ENCODE data around the gene RAB44.

The RAB44 gene

GRCh38 chr6:36670271-36670670 lies 27.4 kb upstream of the RAB44 start:
- no peak for DNase-seq

DNA sequence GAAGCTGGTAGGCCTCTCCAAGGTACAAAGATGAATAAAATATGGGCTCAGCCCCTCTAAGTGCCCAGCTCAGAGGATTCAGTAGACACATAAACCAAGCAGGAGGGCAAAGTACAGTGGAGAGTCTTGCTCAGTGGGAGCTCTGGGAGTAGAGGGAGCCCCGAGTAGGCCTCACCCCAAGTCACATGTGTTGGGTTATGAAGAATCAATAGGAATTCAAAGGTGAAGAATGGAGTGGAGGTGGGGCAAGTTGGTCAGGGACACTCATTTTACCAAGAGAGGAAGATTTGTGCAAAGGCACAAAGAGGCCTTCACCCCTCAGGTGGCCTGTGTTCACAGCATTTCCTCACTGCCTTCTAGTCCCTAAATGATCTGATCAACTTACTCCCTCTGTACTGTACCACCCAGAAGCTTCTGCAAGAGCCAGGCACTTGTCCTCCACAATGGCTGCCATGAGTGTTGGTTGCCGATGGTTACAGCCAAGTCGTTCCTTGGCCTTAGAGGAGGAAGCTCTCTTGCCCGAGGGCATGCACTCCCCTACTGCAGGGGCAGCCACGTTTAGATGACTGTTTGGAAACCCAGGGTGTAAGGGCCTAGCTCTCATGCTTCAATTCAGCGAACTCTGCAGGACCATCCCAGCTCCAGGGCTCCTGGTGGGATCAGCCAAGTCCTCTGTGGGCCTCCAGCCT lies 25.8 kb upstream of the RAB44 start:
- DNase-seq: no peak

DNA sequence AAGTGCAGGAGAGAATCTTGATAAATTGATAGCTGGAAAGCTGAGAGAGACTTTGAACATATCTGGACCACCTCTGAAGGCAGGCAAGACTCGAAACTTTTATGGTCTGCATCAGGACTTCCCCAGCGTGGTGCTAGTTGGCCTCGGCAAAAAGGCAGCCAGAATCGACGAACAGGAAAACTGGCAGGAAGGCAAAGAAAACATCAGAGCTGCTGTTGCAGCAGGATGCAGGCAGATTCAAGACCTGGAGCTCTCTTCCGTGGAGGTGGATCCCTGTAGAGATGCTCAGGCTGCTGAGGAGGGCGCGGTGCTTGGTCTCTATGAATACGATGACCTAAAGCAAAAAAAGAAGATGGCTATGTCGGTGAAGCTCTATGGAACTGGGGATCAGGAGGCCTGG lies 23.7 kb upstream of the RAB44 start:
- DNase-seq: no peak

DNA sequence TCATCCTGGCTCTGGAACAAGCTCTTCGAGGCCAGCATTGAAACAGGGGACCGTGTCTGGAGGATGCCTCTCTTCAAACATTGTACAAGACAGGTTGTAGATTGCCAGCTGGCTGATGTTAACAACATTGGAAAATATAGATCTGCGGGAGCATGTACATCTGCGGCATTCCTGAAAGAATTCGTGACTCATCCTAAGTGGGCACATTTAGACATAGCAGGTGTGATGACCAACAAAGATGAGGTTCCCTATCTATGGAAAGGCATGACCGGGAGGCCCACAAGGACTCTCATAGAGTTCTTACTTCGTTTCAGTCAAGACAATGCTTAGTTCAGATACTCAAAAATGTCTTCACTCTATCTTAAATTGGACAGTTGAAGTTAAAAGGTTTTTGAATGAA lies 22.7 kb upstream of the RAB44 start:
- DNase-seq: no peak

- DNase-seq: no peak
Observed at GRCh38 chr6:36676141-36677058, 21.2 kb upstream of the RAB44 start.

DNA sequence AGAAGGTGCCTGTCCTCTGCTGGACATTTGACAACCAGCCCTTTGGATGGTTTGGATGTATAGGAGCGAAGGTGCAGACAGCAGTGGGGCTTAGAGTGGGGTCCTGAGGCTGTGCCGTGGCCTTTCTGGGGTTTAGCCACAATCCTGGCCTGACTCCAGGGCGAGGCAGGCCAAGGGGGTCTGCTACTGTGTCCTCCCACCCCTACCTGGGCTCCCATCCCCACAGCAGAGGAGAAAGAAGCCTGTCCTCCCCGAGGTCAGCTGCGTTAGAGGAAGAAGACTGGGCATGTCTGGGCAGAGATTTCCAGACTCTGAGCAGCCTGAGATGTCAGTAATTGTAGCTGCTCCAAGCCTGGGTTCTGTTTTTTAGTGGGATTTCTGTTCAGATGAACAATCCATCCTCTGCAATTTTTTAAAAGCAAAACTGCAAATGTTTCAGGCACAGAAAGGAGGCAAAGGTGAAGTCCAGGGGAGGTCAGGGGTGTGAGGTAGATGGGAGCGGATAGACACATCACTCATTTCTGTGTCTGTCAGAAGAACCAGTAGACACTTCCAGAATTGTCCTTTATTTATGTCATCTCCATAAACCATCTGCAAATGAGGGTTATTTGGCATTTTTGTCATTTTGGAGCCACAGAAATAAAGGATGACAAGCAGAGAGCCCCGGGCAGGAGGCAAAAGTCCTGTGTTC lies 20.4 kb upstream of the RAB44 start:
- DNase-seq: no peak

DNA sequence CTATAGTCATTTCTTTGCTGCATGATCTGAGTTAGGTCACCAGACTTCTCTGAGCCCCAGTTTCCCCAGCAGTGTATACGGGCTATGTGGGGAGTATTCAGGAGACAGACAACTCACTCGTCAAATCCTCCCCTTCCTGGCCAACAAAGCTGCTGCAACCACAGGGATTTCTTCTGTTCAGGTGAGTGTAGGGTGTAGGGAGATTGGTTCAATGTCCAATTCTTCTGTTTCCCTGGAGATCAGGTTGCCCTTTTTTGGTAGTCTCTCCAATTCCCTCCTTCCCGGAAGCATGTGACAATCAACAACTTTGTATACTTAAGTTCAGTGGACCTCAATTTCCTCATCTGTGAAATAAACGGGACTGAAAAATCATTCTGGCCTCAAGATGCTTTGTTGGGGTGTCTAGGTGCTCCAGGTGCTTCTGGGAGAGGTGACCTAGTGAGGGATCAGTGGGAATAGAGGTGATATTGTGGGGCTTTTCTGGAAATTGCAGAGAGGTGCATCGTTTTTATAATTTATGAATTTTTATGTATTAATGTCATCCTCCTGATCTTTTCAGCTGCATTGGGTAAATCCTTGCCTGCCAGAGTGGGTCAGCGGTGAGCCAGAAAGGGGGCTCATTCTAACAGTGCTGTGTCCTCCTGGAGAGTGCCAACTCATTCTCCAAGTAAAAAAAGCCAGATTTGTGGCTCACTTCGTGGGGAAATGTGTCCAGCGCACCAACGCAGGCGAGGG lies 19.7 kb upstream of the RAB44 start:
- no peak for DNase-seq

DNA sequence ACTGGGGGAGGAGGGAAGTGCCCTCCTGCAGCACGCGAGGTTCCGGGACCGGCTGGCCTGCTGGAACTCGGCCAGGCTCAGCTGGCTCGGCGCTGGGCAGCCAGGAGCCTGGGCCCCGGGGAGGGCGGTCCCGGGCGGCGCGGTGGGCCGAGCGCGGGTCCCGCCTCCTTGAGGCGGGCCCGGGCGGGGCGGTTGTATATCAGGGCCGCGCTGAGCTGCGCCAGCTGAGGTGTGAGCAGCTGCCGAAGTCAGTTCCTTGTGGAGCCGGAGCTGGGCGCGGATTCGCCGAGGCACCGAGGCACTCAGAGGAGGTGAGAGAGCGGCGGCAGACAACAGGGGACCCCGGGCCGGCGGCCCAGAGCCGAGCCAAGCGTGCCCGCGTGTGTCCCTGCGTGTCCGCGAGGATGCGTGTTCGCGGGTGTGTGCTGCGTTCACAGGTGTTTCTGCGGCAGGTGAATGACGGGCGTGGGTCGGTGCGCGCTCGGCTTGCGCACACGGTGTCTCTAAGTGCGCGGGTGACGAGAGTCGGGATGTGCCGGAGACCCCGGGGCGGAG lies 19.1 kb upstream of the RAB44 start, which contains the start of gene CDKN1A:
Gene CDKN1A, plus strand, starts transcription at position 227 of the 555 bp plus-strand sequence. CDS start 5,388 bp downstream, outside the sequence.
- no peak for DNase-seq

DNA sequence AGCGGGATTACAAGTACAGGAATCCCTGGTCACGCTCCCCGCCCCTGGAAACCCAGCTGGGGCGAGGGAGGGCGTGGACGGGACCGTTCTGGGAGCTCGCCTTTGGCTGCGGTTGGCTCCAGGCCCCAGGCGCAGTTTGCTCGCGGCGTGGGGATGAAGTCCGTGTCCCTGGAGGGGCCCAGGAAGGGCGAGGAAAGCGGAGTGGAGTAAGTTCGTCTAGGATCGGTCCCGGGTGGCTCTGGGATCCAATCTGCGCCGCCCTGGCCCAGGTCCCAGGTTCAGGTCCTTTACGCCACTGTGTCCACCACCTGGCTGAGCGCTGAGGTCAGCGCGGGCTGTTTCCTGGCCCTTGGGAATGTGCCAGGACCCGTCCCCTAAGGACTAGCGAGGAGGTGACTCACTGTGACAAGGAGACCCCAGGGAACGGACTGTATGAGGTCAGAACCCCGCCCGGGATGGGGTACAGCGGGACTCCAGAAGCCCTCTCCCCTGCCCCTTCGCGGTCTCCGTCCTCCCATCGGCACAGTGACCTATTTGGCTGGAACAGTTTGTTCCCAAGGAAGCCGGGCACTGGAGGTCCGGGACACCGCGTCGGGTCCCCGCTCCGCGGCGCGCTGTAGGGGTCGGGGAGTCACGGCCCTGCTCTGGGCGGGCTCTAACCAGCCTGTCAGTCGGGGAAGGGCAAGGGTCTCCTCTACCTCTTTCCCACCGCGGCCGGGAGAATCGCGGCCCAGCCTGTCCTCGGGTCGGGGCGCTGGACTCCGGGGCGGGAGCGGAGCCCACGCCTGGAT lies 18.4 kb upstream of the RAB44 start:
- DNase-seq: no peak

GRCh38 chr6:36682328-36683144 lies 15.1 kb upstream of the RAB44 start:
- no peak for DNase-seq

GRCh38 chr6:36683145-36683655 lies 14.4 kb upstream of the RAB44 start:
- no peak for DNase-seq

DNA sequence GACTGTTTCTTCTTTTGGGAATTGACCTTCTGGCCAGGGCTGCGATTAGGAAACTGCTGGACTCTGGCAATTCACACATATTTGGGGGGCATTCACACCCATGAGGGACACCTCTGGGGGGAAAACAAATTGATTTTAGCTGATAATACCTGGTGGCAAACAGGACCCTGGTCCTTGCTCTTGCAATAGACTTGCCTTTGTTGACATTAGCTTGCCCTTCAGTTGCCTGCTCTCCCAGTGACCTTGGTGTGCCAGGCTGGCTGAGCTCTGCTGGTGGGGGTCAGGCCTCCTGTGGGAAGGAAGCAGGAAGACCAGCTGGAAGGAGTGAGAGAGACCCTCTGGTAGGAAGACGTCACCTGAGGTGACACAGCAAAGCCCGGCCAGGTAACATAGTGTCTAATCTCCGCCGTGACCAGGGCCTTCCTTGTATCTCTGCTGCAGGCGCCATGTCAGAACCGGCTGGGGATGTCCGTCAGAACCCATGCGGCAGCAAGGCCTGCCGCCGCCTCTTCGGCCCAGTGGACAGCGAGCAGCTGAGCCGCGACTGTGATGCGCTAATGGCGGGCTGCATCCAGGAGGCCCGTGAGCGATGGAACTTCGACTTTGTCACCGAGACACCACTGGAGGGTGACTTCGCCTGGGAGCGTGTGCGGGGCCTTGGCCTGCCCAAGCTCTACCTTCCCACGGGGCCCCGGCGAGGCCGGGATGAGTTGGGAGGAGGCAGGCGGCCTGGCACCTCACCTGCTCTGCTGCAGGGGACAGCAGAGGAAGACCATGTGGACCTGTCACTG lies 13.8 kb upstream of the RAB44 start:
- DNase-seq: no peak

DNA sequence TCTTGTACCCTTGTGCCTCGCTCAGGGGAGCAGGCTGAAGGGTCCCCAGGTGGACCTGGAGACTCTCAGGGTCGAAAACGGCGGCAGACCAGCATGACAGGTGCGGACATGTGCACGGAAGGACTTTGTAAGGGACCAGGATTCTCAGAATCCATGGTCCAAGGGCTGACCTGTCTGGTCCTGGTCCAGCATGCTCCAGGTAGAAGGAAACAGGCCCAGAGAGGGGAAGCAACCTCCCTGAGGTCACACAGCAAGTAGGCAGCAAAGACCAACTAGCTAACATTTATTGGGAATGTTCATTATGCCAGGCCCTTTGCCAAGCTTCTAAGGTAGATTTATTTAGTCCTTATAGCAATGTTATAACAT lies 13.2 kb upstream of the RAB44 start:
- DNase-seq: no peak

GRCh38 chr6:36685166-36685924 lies 12.3 kb upstream of the RAB44 start:
- no peak for DNase-seq

DNA sequence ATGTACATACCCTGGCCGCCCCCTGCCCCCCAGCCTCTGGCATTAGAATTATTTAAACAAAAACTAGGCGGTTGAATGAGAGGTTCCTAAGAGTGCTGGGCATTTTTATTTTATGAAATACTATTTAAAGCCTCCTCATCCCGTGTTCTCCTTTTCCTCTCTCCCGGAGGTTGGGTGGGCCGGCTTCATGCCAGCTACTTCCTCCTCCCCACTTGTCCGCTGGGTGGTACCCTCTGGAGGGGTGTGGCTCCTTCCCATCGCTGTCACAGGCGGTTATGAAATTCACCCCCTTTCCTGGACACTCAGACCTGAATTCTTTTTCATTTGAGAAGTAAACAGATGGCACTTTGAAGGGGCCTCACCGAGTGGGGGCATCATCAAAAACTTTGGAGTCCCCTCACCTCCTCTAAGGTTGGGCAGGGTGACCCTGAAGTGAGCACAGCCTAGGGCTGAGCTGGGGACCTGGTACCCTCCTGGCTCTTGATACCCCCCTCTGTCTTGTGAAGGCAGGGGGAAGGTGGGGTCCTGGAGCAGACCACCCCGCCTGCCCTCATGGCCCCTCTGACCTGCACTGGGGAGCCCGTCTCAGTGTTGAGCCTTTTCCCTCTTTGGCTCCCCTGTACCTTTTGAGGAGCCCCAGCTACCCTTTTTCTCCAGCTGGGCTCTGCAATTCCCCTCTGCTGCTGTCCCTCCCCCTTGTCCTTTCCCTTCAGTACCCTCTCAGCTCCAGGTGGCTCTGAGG lies 11.5 kb upstream of the RAB44 start:
- DNase-seq: no peak

GRCh38 chr6:36686668-36687513 lies 10.7 kb upstream of the RAB44 start:
- no peak for DNase-seq

DNA sequence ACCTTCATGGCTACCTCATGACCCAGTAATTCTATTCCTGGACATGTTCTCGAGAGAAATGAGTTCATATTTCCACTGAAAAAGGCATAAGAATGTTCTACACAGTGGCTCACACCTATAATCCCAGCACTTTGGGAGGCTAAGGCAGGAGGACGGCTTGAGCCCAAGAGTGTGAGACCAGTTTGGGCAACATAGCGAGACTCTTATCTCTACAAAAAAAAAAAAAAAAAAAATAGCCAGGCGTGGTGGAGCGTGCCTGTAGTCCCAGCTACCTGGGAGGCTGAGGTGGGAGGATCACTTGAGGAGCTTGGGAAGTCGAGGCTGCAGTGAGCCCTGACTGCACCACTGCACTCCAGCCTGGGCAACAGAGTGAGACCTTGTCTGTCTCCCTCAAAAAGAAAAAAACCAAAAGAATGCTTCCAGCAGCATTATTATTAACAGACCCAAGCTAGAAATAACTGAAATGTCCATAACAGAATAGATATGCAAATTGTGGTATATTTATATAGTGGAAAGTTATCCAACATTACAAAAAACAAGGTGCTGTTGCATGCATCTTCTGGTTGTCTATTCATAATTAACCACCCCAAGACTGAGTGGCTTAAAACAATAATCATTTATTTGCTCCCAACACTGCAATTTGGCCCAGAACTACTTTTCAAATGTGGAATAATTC lies 9.4 kb upstream of the RAB44 start:
- no peak for DNase-seq

Data from SIG-M5 (cell line).